Smooth muscle cell (in vitro differentiated cells): ENCODE data around the gene LY6G5B. TPM values are rescaled to one million over a fixed set of nuclear protein-coding genes. Genes with fewer than 3 reads are reported as not detected.

Experiments
- DNase-seq: peaks from one replicate; lab custom pipeline; 2025; ENCODE audit not compliant: unreplicated experiment; lab: John Stamatoyannopoulos, UW
- H2AFZ ChIP-seq: fragments of 200-600 bp; sonication (generic); 2 replicates; pipeline ENCODE4 v1.6.0; 2016; ENCODE audit warnings: antibody characterized with exemption, low read depth, mild to moderate bottlenecking
- H3F3A ChIP-seq: fragments of 200-600 bp; sonication (generic); 2 replicates; pipeline ENCODE4 v1.6.0; 2017; ENCODE audit warnings: antibody characterized with exemption, low read depth
- H3K27ac ChIP-seq: fragments of 200-600 bp; sonication (generic); 2 replicates; pipeline ENCODE4 v1.5.1; 2016; ENCODE audit warnings: low read depth, mild to moderate bottlenecking
- H3K27me3 ChIP-seq: fragments of 200-600 bp; sonication (generic); 2 replicates; pipeline ENCODE4 v1.6.1; 2016; ENCODE audit warnings: low read depth, mild to moderate bottlenecking
- H3K36me3 ChIP-seq: fragments of 200-600 bp; sonication (generic); 2 replicates; pipeline ENCODE4 v1.5.1; 2016; ENCODE audit warnings: low read depth
- H3K4me1 ChIP-seq: fragments of 200-600 bp; sonication (generic); 2 replicates; pipeline ENCODE4 v1.5.1; 2016; ENCODE audit warnings: low read depth
- H3K4me2 ChIP-seq: fragments of 200-600 bp; sonication (generic); 2 replicates; pipeline ENCODE4 v1.6.0; 2016; ENCODE audit warnings: mild to moderate bottlenecking
- H3K4me3 ChIP-seq: fragments of 200-600 bp; sonication (generic); 2 replicates; pipeline ENCODE4 v1.5.1; 2016; ENCODE audit warnings: mild to moderate bottlenecking
- H3K79me2 ChIP-seq: fragments of 200-600 bp; sonication (generic); 2 replicates; pipeline ENCODE4 v1.6.0; 2016; ENCODE audit warnings: low read depth, mild to moderate bottlenecking
- H3K9ac ChIP-seq: fragments of 200-600 bp; sonication (generic); 2 replicates; pipeline ENCODE4 v1.6.0; 2016; ENCODE audit warnings: low read depth
- H3K9me3 ChIP-seq: fragments of 200-600 bp; sonication (generic); replicated peaks from 2 replicates; pipeline ENCODE4 v1.5.1; 2016; ENCODE audit warnings: low read depth
- H4K20me1 ChIP-seq: fragments of 200-600 bp; sonication (generic); 2 replicates; pipeline ENCODE4 v1.6.0; 2016; ENCODE audit warnings: low read depth
- WGBS: methylation state at CpG from one replicate; pipeline ENCODE4 v1.1.7; 2016; ENCODE audit warnings: low lambda C conversion rate; 5-methylcytosine and 5-hydroxymethylcytosine counted together
- polyA plus RNA-seq: library from polyadenylated mRNA; unstranded; fragments of >200 nt; fragmentation: Nextera tagmentation; extraction: Ambion mirVana; gene quantifications from 2 replicates; pipeline ENCODE4 v1.2.1, GENCODE V29; 2016
- total RNA-seq: library from RNA; depleted of rRNA; stranded (reverse); fragments of >200 nt; gene quantifications from 2 replicates; pipeline ENCODE4 v1.2.3, GENCODE V29; 2014
- TF ChIP-seq, protein P1 (sequence below): fragments of 200-600 bp; sonication (generic); IDR thresholded peaks from 2 replicates; pipeline ENCODE4 v1.5.1; 2017; ENCODE audit warnings: borderline replicate concordance, mild to moderate bottlenecking, antibody characterized with exemption; ENCODE audit not compliant: insufficient read depth, poor library complexity, severe bottlenecking

Gene LY6G5B
- total and polyA plus RNA-seq, 2 experiments from 2014 or later, result 1.5 to 5.6 TPM

DNA sequence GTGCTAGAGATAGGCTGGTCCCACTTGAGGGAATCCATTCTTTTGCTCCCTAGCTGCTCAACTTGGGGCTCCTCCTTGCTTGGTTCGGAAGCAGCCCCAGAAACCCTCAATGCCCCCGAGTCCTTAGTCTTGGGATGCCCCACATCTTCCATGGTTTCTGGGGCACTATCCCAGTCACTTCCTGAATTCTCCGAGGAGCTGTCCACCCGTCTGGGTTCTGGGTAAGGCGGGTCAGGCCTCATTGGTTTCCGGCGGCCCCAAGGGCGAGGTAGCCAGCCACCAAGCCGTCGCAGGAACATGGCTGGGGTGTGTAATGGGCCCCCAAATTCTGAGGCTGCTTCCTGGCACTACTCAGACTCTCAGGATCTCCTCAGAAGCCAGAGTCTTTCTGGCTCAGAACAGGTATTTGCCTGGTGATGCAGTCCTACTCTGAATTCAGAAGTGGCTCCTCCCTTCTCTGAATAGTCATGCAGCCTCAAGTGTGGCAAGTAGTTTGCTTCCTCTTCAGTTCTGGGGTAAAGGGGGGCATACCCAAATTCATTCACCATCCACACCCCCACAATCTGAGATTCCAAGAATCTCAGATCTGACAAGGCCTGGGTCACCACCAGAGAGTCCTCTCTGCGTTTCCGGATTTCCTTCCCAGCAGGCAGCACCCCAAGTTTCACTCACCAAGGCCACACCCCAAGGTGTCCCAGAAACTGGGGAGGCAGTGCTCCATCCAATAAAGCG, 10.0 kb upstream of the LY6G5B start:
- Histone ChIP-seq H3K9me3 (no peaks in the 10 kb centered on the region), H4K20me1 (peaks cover 15% of the 10 kb centered on the region), H3K4me3 (peak overlapping the region; percentile 74), H3K27ac (peak overlapping the region; percentile 69), H3K36me3 (no peaks in the 10 kb centered on the region), H3K27me3 (no peaks in the 10 kb centered on the region), H3K4me1 (peaks cover 25% of the 10 kb centered on the region), H3K4me2 (peak overlapping the region; percentile 92), H3K79me2 (peaks cover 51% of the 10 kb centered on the region), H3K9ac (peak overlapping the region; percentile 84), H2AFZ (no peak overlapping the region), H3F3A (peaks cover 12% of the 10 kb centered on the region)
- DNase-seq, result no peak
- 42% methylated on average over 13 of the region's 13 CpGs for WGBS
- TF ChIP-seq, protein P1, sequence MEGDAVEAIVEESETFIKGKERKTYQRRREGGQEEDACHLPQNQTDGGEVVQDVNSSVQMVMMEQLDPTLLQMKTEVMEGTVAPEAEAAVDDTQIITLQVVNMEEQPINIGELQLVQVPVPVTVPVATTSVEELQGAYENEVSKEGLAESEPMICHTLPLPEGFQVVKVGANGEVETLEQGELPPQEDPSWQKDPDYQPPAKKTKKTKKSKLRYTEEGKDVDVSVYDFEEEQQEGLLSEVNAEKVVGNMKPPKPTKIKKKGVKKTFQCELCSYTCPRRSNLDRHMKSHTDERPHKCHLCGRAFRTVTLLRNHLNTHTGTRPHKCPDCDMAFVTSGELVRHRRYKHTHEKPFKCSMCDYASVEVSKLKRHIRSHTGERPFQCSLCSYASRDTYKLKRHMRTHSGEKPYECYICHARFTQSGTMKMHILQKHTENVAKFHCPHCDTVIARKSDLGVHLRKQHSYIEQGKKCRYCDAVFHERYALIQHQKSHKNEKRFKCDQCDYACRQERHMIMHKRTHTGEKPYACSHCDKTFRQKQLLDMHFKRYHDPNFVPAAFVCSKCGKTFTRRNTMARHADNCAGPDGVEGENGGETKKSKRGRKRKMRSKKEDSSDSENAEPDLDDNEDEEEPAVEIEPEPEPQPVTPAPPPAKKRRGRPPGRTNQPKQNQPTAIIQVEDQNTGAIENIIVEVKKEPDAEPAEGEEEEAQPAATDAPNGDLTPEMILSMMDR, result no peak

DNA sequence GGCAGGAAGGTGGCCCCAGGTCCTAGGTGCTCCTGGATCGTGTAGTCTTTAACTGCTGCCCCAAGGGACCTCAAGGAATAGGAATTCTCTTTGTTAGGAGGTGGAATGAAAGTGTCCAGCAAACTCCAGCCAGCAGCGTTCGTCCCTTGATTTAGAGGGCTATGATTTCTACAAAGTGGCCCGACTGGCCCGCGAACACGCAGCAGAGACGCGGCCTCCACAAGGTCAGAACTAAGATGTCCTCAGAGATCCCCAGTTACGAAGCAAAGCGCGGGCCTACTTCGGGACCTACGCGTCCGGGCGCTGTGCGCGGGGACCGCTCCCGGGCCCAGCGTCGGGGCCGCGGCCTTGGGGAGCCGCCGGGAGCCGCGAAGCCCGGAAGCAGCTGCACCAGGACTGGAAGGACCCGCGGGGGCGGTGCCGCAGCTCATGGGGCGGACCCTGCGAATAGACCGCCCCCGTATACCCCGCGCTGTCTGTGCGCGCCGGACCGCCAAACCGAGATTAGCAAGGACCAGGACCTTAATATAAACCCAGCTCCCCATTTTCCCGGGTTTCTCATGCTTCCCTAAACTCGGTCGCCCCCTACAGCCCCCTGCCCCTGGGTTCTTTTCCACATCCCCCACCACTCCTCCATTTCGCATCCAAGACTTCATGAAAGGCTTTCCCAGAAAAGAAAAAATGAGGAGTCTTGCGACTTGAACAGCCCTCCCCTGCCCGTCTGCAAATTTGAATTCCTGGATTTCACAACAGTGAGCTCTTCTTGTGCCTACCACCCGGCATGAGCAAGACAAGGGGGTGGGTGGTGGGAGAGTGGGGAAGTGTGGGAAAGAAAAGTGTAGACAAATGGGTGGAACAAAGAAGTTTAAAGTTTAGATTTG, 9.2 kb upstream of the LY6G5B start, which contains the start of gene C6orf47:
C6orf47 (minus strand) TSS at position 398 of the 881 bp plus-strand sequence. CDS start 831 bp downstream, outside the sequence.
- TF ChIP-seq, protein P1, result no peak
- Histone ChIP-seq H3K9ac (peak within 1 kb of the TSS; percentile 84), H3K36me3 (no peaks in the 10 kb centered on the region), H3F3A (peaks cover 12% of the 10 kb centered on the region), H3K9me3 (no peaks in the 10 kb centered on the region), H3K79me2 (peaks cover 49% of the 10 kb centered on the region), H4K20me1 (peaks cover 15% of the 10 kb centered on the region), H3K4me1 (peaks cover 25% of the 10 kb centered on the region), H3K27me3 (no peaks in the 10 kb centered on the region), H3K4me3 (peak within 1 kb of the TSS; percentile 74), H3K27ac (peak within 1 kb of the TSS; percentile 69), H2AFZ (peak within 1 kb of the TSS; percentile 30), H3K4me2 (peak within 1 kb of the TSS; percentile 92)
- DNase-seq, result peak; percentile 46
- WGBS, result under 1% methylated on average over 41 of the region's 52 CpGs

DNA sequence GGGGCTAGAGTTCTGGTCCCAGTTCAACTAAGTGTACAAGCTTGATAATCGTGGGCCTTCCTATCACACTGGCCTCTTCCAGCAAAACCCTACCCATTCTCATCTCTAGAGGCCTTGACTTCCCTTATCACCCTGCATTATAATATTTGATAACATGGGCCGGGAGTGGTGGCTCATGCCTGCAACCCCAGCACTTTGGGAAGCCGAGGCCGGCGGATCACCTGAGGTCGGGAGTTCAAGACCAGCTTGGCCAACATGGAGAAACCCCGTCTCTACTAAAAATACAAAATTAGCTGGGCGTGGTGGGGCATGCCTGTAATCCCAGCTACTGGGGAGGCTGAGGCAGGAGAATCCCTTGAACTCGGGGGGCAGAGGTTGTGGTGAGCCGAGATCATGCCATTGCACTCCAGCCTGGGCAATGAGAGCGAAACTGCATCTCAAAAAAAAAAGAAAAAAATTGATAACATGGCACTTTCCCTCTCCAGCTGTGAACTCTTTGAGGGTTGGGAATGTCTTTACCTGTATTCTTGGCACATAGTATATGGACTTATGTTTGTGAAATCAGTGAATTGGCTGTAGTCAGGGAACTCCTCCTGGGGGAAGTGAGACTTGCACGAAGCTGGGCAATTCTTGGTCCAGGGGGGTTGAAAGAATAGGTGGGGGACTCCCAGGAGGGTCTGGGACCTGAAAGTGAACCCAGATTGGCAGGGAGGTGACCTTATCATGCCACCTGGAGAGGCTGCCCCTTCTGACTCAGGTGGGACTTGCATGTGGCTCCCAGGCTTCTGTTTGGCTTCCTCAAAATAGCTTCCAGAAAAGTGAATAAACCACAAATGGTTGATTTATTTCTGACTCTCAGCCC, 8.3 kb upstream of the LY6G5B start:
- Histone ChIP-seq H2AFZ (no peak overlapping the region), H4K20me1 (peaks cover 15% of the 10 kb centered on the region), H3K4me1 (peaks cover 27% of the 10 kb centered on the region), H3K79me2 (peaks cover 51% of the 10 kb centered on the region), H3K9me3 (no peaks in the 10 kb centered on the region), H3K9ac (peak overlapping the region; percentile 3), H3F3A (peaks cover 12% of the 10 kb centered on the region), H3K4me3 (peak overlapping the region; percentile 74), H3K27me3 (no peaks in the 10 kb centered on the region), H3K36me3 (no peaks in the 10 kb centered on the region), H3K4me2 (peak overlapping the region; percentile 92), H3K27ac (peak overlapping the region; percentile 69)
- TF ChIP-seq, protein P1, result no peak
- 89% methylated on average over 12 of the region's 12 CpGs for WGBS
- no peak for DNase-seq
